K562 (cell line): ENCODE results near the gene PLGRKT. TPM values are rescaled to one million over a fixed set of nuclear protein-coding genes. Genes with fewer than 3 reads are reported as not detected.

Source experiments
- ATAC-seq: fragments of 200-7000 bp; cut with Tn5 transposase; 3 replicates; pipeline ENCODE4 v1.9.1; 2020; ENCODE audit warnings: moderate library complexity
- BruUV-seq: library from RNA; stranded (reverse); fragments of 400-500 nt; replicated peaks from 2 replicates; lab custom pipeline; 2021; lab: Mats Ljungman, UMichigan
- CTCF ChIA-PET: fragments of 300-600 bp; formaldehyde crosslinking; extraction: SDS; loops from one replicate; lab custom pipeline; 2021; ENCODE audit warnings: low intra/inter-chr PET ratio; lab: Yijun Ruan, JAX
- POLR2A ChIA-PET: fragments of 300-600, 350-650 bp; sonication (Branson Sonifier 250); formaldehyde crosslinking; extraction: SDS; loops from one replicate; lab custom pipeline; 2021; ENCODE audit warnings: antibody characterized with exemption, inconsistent platforms; lab: Yijun Ruan, JAX
- DNase-seq, 4 experiments: peaks; one replicate each; pipeline versions ENCODE4 v3.0.0 to v3.0.0-alpha.2; 2011 to 2018; ENCODE audit warnings: low spot score in 3 of 4, mixed read lengths in 3 of 4; ENCODE audit errors: extremely low read depth in 1 of 4
- FAIRE-seq: peaks from 2 replicates; lab custom pipeline; 2011; peaks lifted over from hg19 to GRCh38; lab: Jason Lieb, UNC
- H2AFZ ChIP-seq: 2 replicates; pipeline ENCODE4 v1.6.0; 2011; ENCODE audit warnings: low read depth, low read length, control low read depth, inconsistent platforms
- H3K27ac ChIP-seq: fragments of 200-600 bp; 3 replicates; pipeline ENCODE4 v1.8.0; 2011; ENCODE audit warnings: low read depth, mild to moderate bottlenecking, control low read depth, inconsistent platforms, low read length, moderate library complexity, mixed read lengths; ENCODE audit errors: extremely low read depth
- H3K27me3 ChIP-seq, 2 experiments: fragments of 300-600 bp in 1 of 2; 2 replicates in 1 of 2; 3 replicates in 1 of 2; pipeline versions ENCODE4 v1.6.0 to v1.8.0; 2011; ENCODE audit warnings: inconsistent platforms in 2 of 2, low read length in 2 of 2, mild to moderate bottlenecking in 1 of 2, mixed read lengths in 1 of 2, moderate library complexity in 1 of 2; ENCODE audit not compliant: control insufficient read depth in 2 of 2, insufficient read depth in 2 of 2
- H3K36me3 ChIP-seq: fragments of 300-600 bp; 3 replicates; pipeline ENCODE4 v1.8.0; 2011; ENCODE audit warnings: mild to moderate bottlenecking, low read length, inconsistent platforms; ENCODE audit not compliant: control insufficient read depth, insufficient read depth
- H3K4me1 ChIP-seq, 2 experiments: fragments of 200-600 bp in 1 of 2; replicated peaks in 1 of 2; 2 replicates in 1 of 2; 3 replicates in 1 of 2; pipeline versions ENCODE4 v1.5.1 to v1.8.0; 2011; ENCODE audit warnings: inconsistent platforms in 2 of 2, low read length in 2 of 2, mild to moderate bottlenecking in 1 of 2, mixed read lengths in 1 of 2, moderate library complexity in 1 of 2; ENCODE audit not compliant: control insufficient read depth in 2 of 2, insufficient read depth in 2 of 2
- H3K4me2 ChIP-seq: 2 replicates; pipeline ENCODE4 v1.6.1; 2011; ENCODE audit warnings: low read length, control low read depth, inconsistent platforms, mixed read lengths; ENCODE audit not compliant: insufficient read depth
- H3K4me3 ChIP-seq: fragments of 200-600 bp; sonication (generic), shearing (Covaris generic); 2 replicates; pipeline ENCODE4 v1.5.1; 2016; ENCODE audit warnings: control low read depth, inconsistent platforms
- H3K79me2 ChIP-seq: fragments of 200-600 bp; 3 replicates; pipeline ENCODE4 v1.8.0; 2011; ENCODE audit warnings: low read length, inconsistent platforms; ENCODE audit not compliant: control insufficient read depth, insufficient read depth
- H3K9ac ChIP-seq, 2 experiments: 2 replicates each; pipeline versions ENCODE4 v1.6.0 to v1.6.1; 2011; ENCODE audit warnings: low read depth in 2 of 2, low read length in 2 of 2, control low read depth in 1 of 2, inconsistent platforms in 1 of 2, mild to moderate bottlenecking in 1 of 2, mixed read lengths in 1 of 2; ENCODE audit not compliant: insufficient read depth in 1 of 2
- H3K9me1 ChIP-seq: one replicate; pipeline ENCODE4 v1.6.0; 2011; ENCODE audit warnings: inconsistent platforms, mild to moderate bottlenecking, low read length, moderate library complexity; ENCODE audit not compliant: control insufficient read depth, insufficient read depth
- H3K9me3 ChIP-seq: replicated peaks from 2 replicates; pipeline ENCODE4 v1.5.1; 2011; ENCODE audit warnings: low read depth, low read length, inconsistent platforms; ENCODE audit not compliant: control insufficient read depth, insufficient read depth
- H4K20me1 ChIP-seq: replicated peaks from 2 replicates; pipeline ENCODE4 v1.6.1; 2011; ENCODE audit warnings: low read length, inconsistent platforms, mixed read lengths; ENCODE audit not compliant: control insufficient read depth, insufficient read depth
- CBX5 ChIP-seq: IDR thresholded peaks from 2 replicates; pipeline ENCODE4 v1.6.1; 2014; ENCODE audit warnings: low read depth, borderline replicate concordance
- E2F3 ChIP-seq: fragments of 250-450 bp; sonication (Bioruptor Pico); IDR thresholded peaks from 2 replicates; pipeline ENCODE4 v1.4.0; 2020; ENCODE audit warnings: mild to moderate bottlenecking
- ELF2 ChIP-seq: fragments of 250-450 bp; sonication (Bioruptor Pico); IDR thresholded peaks from 2 replicates; pipeline ENCODE4 v1.5.0; 2021; ENCODE audit warnings: mild to moderate bottlenecking
- GATAD2A ChIP-seq: fragments of 450-650 bp; IDR thresholded peaks from 2 replicates; pipeline ENCODE4 v1.6.1; 2017
- HMGN3 ChIP-seq: IDR thresholded peaks from 2 replicates; pipeline ENCODE4 v1.6.1; 2011; ENCODE audit warnings: borderline replicate concordance, low read depth, mild to moderate bottlenecking, mixed read lengths, low read length; ENCODE audit not compliant: insufficient read length; ENCODE audit errors: extremely low read depth
- MEF2A ChIP-seq: IDR thresholded peaks from 2 replicates; pipeline ENCODE4 v1.6.1; 2011; ENCODE audit warnings: low read depth, mild to moderate bottlenecking, low read length, moderate library complexity; ENCODE audit not compliant: control insufficient read depth
- MXI1 ChIP-seq: IDR thresholded peaks from 2 replicates; pipeline ENCODE4 v1.6.1; 2011; ENCODE audit warnings: low read depth, mild to moderate bottlenecking, improper control_type of control experiment, low read length
- PTTG1 ChIP-seq: fragments of 450-650 bp; IDR thresholded peaks from 2 replicates; pipeline ENCODE4 v1.6.1; 2016; ENCODE audit warnings: low read depth, mild to moderate bottlenecking, missing genetic modification characterization, missing compliant biosample characterization
- SRSF3 ChIP-seq: fragments of 200-400 bp; formaldehyde crosslinking; IDR thresholded peaks from 2 replicates; pipeline ENCODE4 v1.6.1; 2016; ENCODE audit warnings: mild to moderate bottlenecking, low read length, moderate library complexity; ENCODE audit not compliant: insufficient read depth
- TEAD1 ChIP-seq, 2 experiments: fragments of 450-650 bp in 1 of 2; sonication (generic) in 1 of 2; formaldehyde crosslinking; IDR thresholded peaks; 2 replicates each; pipeline versions ENCODE4 v1.4.0 to v1.8.0; 2020 to 2022; ENCODE audit warnings: mild to moderate bottlenecking in 2 of 2, missing genetic modification reagents in 1 of 2
- ZFP1 ChIP-seq: fragments of 450-650 bp; formaldehyde crosslinking; IDR thresholded peaks from 2 replicates; pipeline ENCODE4 v1.4.0; 2020; ENCODE audit warnings: mild to moderate bottlenecking, mixed read lengths
- ZNF133 ChIP-seq: fragments of 250-450 bp; sonication (Bioruptor Pico); IDR thresholded peaks from 2 replicates; pipeline ENCODE4 v1.4.0; 2020; ENCODE audit warnings: mild to moderate bottlenecking
- ZNF217 ChIP-seq: sonication (generic); formaldehyde crosslinking; IDR thresholded peaks from 2 replicates; pipeline ENCODE4 v1.8.0; 2022; ENCODE audit warnings: mild to moderate bottlenecking, missing genetic modification reagents
- ZNF263 ChIP-seq: sonication (generic); formaldehyde crosslinking; IDR thresholded peaks from 2 replicates; pipeline ENCODE4 v1.8.0; 2022; ENCODE audit warnings: mild to moderate bottlenecking, missing genetic modification reagents, borderline replicate concordance
- ZNF408 ChIP-seq: fragments of 250-450 bp; sonication (Bioruptor Pico); IDR thresholded peaks from 2 replicates; pipeline ENCODE4 v1.4.0; 2020; ENCODE audit warnings: low read depth, mild to moderate bottlenecking, moderate library complexity
- ZNF699 ChIP-seq: fragments of 250-450 bp; sonication (Bioruptor Pico); IDR thresholded peaks from 2 replicates; pipeline ENCODE4 v1.8.0; 2021; ENCODE audit warnings: mild to moderate bottlenecking, moderate library complexity; ENCODE audit not compliant: insufficient replicate concordance
- whole genome bisulfite sequencing: fragments of 100-300 bp; shearing (Covaris generic); methylation state at CpG from one replicate; pipeline ENCODE4 v1.1.6; 2016; ENCODE audit warnings: low coverage, mixed read lengths; ENCODE audit not compliant: insufficient coverage; ENCODE audit errors: missing lambda C conversion rate; 5-methylcytosine and 5-hydroxymethylcytosine counted together
- in situ Hi-C: fragments of 300-500 bp; cut with MboI; formaldehyde crosslinking; loops from 4 replicates; pipeline ENCODE4 v1.15.0; 2018; ENCODE audit warnings: inconsistent platforms, mixed read lengths
- intact Hi-C: fragments of 100-400 bp; cut with micrococcal nuclease; formaldehyde crosslinking; loops from 2 replicates; pipeline ENCODE4 v1.14.2; 2022
- polyA plus RNA-seq, 8 experiments: library from polyadenylated mRNA; depleted of rRNA in 4 of 8; stranded (reverse) in 5 of 8; unstranded in 3 of 8; fragments of >200 nt; fragmentation: Nextera tagmentation in 2 of 8; fragmentation: Illumina TruSeq in 1 of 8; extraction: Ambion mirVana in 2 of 8; extraction: Trizol in 1 of 8; gene quantifications; 2 replicates each; pipeline versions ENCODE4 v1.2.1 to v1.2.3, GENCODE V29; 2011 to 2014; ENCODE audit warnings: inconsistent platforms in 1 of 8, missing spikeins in 1 of 8
- total RNA-seq, 7 experiments: library from RNA; depleted of rRNA in 6 of 7; stranded (reverse); fragments of >200 nt in 6 of 7; fragmentation: Illumina TruSeq in 2 of 7; extraction: Trizol in 2 of 7; gene quantifications; 2 replicates each; pipeline versions ENCODE4 v1.2.1 to v1.2.3, GENCODE V29; 2011 to 2021; ENCODE audit warnings: low replicate concordance in 1 of 7
- TF ChIP-seq, protein P1 (sequence below): sonication (generic); formaldehyde crosslinking; IDR thresholded peaks from 2 replicates; pipeline ENCODE4 v1.8.0; 2022; ENCODE audit warnings: mild to moderate bottlenecking, missing genetic modification reagents

PLGRKT gene
- total and polyA plus RNA-seq, 9 of the 15 experiments (the other 6 are each of a cell fraction or from before 2014, with no cell fraction given): 4.7 to 13.8 (median 6.5) TPM

DNA sequence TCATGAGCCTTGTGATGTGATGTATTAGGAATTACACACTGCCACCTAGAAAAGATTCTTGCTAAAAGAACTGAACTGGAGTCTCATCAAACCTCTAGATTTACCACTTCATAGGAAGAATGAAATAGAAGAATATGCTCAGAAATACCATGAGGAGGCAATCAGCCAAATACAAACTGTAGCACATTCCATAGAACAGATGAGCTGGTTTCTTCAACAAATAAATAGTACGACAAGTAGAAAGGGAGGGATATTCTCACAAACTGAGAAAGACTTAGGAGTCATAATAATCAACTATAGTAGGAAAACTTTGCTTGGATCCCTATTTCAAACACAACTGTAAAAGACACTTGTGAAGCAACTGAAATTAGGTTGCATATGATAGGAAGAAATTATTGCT is 15.4 kb downstream of the PLGRKT start:
- FAIRE-seq: no peak
- TF ChIP-seq ZNF408 (no peak), ZNF133 (no peak), PTTG1 (tag) (no peak), ZNF263 (no peak)
- H3K4me3 ChIP-seq: no peak overlapping the region
- no peaks in the 10 kb centered on the region for H3K9me1 ChIP-seq
- CTCF ChIA-PET: interaction anchor here (0.6 kb wide), 1 partner anchor 168 kb away, joined by 3 read pairs; no protein-coding TSS in a partner anchor
- H2AFZ ChIP-seq: no peak overlapping the region
- no peak for DNase-seq
- no peak overlapping the region for H3K27ac ChIP-seq
- 36% methylated on average over 1 of the region's 1 CpG for WGBS
- H3K4me2 ChIP-seq: no peak overlapping the region
- no peaks in the 10 kb centered on the region for H4K20me1 ChIP-seq
- no TSS peak for BruUV-seq
- POLR2A ChIA-PET: no interaction called here
- H3K9ac ChIP-seq: no peak overlapping the region
- H3K9me3 ChIP-seq: no peaks in the 10 kb centered on the region
- no peak for ATAC-seq
- in situ Hi-C loops (no loop called here), intact Hi-C loops (loop anchor here (10.0 kb wide), 1 partner anchor 157 kb away; no protein-coding TSS in a partner anchor)
- peaks cover 0 to 10% of the 10 kb centered on the region in 2 experiments; a peak in 3 of 5 replicates for H3K27me3 ChIP-seq
- no peaks in the 10 kb centered on the region for H3K36me3 ChIP-seq
- no peaks in the 10 kb centered on the region for H3K79me2 ChIP-seq
- peaks cover 0 to 5% of the 10 kb centered on the region in 2 experiments; a peak in 1 of 5 replicates for H3K4me1 ChIP-seq

DNA sequence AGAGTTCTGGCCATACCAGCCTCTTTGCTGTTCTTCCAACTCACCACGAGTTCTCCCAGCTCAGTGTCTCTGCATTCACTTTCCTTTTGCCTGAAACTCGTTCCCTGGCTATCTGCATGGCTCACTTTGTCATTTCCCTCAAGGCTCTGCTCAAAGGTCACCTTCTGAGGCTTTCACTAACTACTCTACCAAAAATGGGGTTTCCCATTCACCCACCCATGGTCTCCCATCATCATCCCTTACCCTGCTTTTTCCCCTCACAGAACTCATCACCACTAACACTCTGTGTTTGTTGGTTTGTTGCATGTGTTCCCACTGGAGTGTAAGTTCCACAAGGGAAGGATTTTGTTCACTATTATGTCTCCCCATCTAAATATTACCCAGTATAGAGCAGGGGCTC is 16.6 kb downstream of the PLGRKT start:
- H3K9me1 ChIP-seq: no peaks in the 10 kb centered on the region
- no TSS peak for BruUV-seq
- POLR2A ChIA-PET: no interaction called here
- H3K36me3 ChIP-seq: no peaks in the 10 kb centered on the region
- DNase-seq: no peak
- CTCF ChIA-PET: no interaction called here
- WGBS: 0% methylated on average over 2 of the region's 2 CpGs
- peaks cover 0 to 10% of the 10 kb centered on the region in 2 experiments; a peak in 3 of 5 replicates for H3K27me3 ChIP-seq
- H3K79me2 ChIP-seq: no peaks in the 10 kb centered on the region
- no peak overlapping the region for H2AFZ ChIP-seq
- intact Hi-C loops: loop anchor here (10.0 kb wide), 1 partner anchor 156 kb away; no protein-coding TSS in a partner anchor
- H3K4me2 ChIP-seq: no peak overlapping the region
- FAIRE-seq: no peak
- in situ Hi-C loops: no loop called here
- H3K9ac ChIP-seq: no peak overlapping the region
- H4K20me1 ChIP-seq: no peaks in the 10 kb centered on the region
- H3K4me3 ChIP-seq: no peak overlapping the region
- ATAC-seq: no peak
- H3K9me3 ChIP-seq: no peaks in the 10 kb centered on the region
- H3K27ac ChIP-seq: no peak overlapping the region
- H3K4me1 ChIP-seq: peaks cover 0 to 5% of the 10 kb centered on the region in 2 experiments; a peak in 1 of 5 replicates
- TF ChIP-seq MXI1: no peak
- no peak for TF ChIP-seq HMGN3
- TF ChIP-seq GATAD2A: no peak
- no peak for TF ChIP-seq ZFP1 (CRISPR knock-in tag)
- TF ChIP-seq, protein P1, sequence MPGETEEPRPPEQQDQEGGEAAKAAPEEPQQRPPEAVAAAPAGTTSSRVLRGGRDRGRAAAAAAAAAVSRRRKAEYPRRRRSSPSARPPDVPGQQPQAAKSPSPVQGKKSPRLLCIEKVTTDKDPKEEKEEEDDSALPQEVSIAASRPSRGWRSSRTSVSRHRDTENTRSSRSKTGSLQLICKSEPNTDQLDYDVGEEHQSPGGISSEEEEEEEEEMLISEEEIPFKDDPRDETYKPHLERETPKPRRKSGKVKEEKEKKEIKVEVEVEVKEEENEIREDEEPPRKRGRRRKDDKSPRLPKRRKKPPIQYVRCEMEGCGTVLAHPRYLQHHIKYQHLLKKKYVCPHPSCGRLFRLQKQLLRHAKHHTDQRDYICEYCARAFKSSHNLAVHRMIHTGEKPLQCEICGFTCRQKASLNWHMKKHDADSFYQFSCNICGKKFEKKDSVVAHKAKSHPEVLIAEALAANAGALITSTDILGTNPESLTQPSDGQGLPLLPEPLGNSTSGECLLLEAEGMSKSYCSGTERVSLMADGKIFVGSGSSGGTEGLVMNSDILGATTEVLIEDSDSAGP: no peak
- no peak for TF ChIP-seq ELF2 (CRISPR knock-in tag)
- TF ChIP-seq SRSF3: no peak
- no peak for TF ChIP-seq E2F3 (CRISPR knock-in tag)
- TF ChIP-seq TEAD1 (CRISPR knock-in tag; IDR thresholded peaks at IDR 0.05): no peak
- TF ChIP-seq MEF2A: no peak
- no peak for TF ChIP-seq ZNF217
- no peak for TF ChIP-seq ZNF699 (CRISPR knock-in tag)
- no peak for TF ChIP-seq CBX5
